Endothelial cell of umbilical vein (primary cell): ENCODE measurements around the gene SIGLEC9. TPM values are rescaled to one million over a fixed set of nuclear protein-coding genes. Genes with fewer than 3 reads are reported as not detected.

Source experiments
- BruUV-seq: library from RNA; stranded (reverse); fragments of 400-500 nt; replicated peaks from 2 replicates; lab custom pipeline; 2021; lab: Mats Ljungman, UMichigan
- CTCF ChIA-PET: fragments of 300-600, 350-600 bp; sonication (Branson Sonifier 250); formaldehyde crosslinking; loops from one replicate; lab custom pipeline; 2021; ENCODE audit warnings: antibody characterized with exemption, inconsistent platforms; lab: Charles Lee
- POLR2A ChIA-PET: fragments of 300-600, 350-600 bp; sonication (Branson Sonifier 250); formaldehyde crosslinking; loops from one replicate; lab custom pipeline; 2021; ENCODE audit warnings: antibody characterized with exemption, inconsistent platforms; lab: Charles Lee
- DNase-seq: peaks from one replicate; pipeline ENCODE4 v3.0.0-alpha.2; 2011; ENCODE audit warnings: low read depth, low spot score
- FAIRE-seq: peaks from 2 replicates; lab custom pipeline; 2011; peaks lifted over from hg19 to GRCh38; lab: Jason Lieb, UNC
- H2AFZ ChIP-seq: 2 replicates; pipeline ENCODE4 v1.6.0; 2012; ENCODE audit warnings: low read depth, low read length, control low read depth, inconsistent platforms
- H3K27ac ChIP-seq: 2 replicates; pipeline ENCODE4 v1.5.1; 2011; ENCODE audit warnings: low read depth, mild to moderate bottlenecking, control low read depth, low read length, moderate library complexity; ENCODE audit not compliant: insufficient read depth
- H3K27me3 ChIP-seq, 2 experiments: 2 replicates each; pipeline versions ENCODE4 v1.6.0 to v1.6.1; 2011; ENCODE audit warnings: low read length in 2 of 2, mixed read lengths in 1 of 2; ENCODE audit not compliant: control insufficient read depth in 2 of 2, insufficient read depth in 2 of 2
- H3K36me3 ChIP-seq, 2 experiments: 2 replicates in 1 of 2; 3 replicates in 1 of 2; pipeline ENCODE4 v1.5.1; 2011; ENCODE audit warnings: low read length in 2 of 2, mild to moderate bottlenecking in 1 of 2, moderate library complexity in 1 of 2; ENCODE audit not compliant: control insufficient read depth in 2 of 2, insufficient read depth in 2 of 2; ENCODE audit errors: extremely low read depth in 1 of 2
- H3K4me1 ChIP-seq: 3 replicates; pipeline ENCODE4 v1.5.1; 2011; ENCODE audit warnings: mild to moderate bottlenecking, low read length; ENCODE audit not compliant: control insufficient read depth, insufficient read depth; ENCODE audit errors: extremely low read depth
- H3K4me2 ChIP-seq: 2 replicates; pipeline ENCODE4 v1.6.1; 2011; ENCODE audit warnings: low read length, control low read depth, mixed read lengths; ENCODE audit not compliant: insufficient read depth
- H3K4me3 ChIP-seq, 3 experiments: fragments of 200-600 bp in 1 of 3; sonication (generic), shearing (Covaris generic) in 1 of 3; replicated peaks in 1 of 3; 2 replicates each; pipeline ENCODE4 v1.5.1; 2011 to 2016; ENCODE audit warnings: control low read depth in 3 of 3, low read length in 3 of 3, mild to moderate bottlenecking in 2 of 3, inconsistent platforms in 1 of 3, low read depth in 1 of 3, moderate library complexity in 1 of 3; ENCODE audit not compliant: insufficient read depth in 1 of 3
- H3K79me2 ChIP-seq: 2 replicates; pipeline ENCODE4 v1.6.0; 2012; ENCODE audit warnings: low read length, inconsistent platforms; ENCODE audit not compliant: control insufficient read depth, insufficient read depth
- H3K9ac ChIP-seq: replicated peaks from 2 replicates; pipeline ENCODE3; 2011; ENCODE audit warnings: low read length, control low read depth; ENCODE audit not compliant: insufficient read depth; ENCODE audit errors: extremely low read depth
- H3K9me1 ChIP-seq: replicated peaks from 3 replicates; pipeline ENCODE4 v1.6.0; 2011; ENCODE audit warnings: mild to moderate bottlenecking, low read length; ENCODE audit not compliant: control insufficient read depth, insufficient read depth; ENCODE audit errors: extremely low read depth
- H3K9me3 ChIP-seq: replicated peaks from 2 replicates; pipeline ENCODE4 v1.5.1; 2012; ENCODE audit warnings: low read length, inconsistent platforms; ENCODE audit not compliant: control insufficient read depth, insufficient read depth
- H4K20me1 ChIP-seq: replicated peaks from 2 replicates; pipeline ENCODE3; 2011; ENCODE audit warnings: mild to moderate bottlenecking, low read length; ENCODE audit not compliant: control insufficient read depth, insufficient read depth; ENCODE audit errors: extremely low read depth
- CTCF ChIP-seq, 2 donors: IDR thresholded peaks; 1 replicate in 1 of 2; 2 replicates in 1 of 2; pipeline ENCODE4 v1.5.1; 2011; ENCODE audit warnings: low read length in 2 of 2, mild to moderate bottlenecking in 2 of 2, moderate library complexity in 2 of 2, control low read depth in 1 of 2, inconsistent platforms in 1 of 2, low read depth in 1 of 2; ENCODE audit not compliant: insufficient read depth in 1 of 2; ENCODE audit errors: extremely low read depth in 1 of 2
- EZH2 ChIP-seq: IDR thresholded peaks from 2 replicates; pipeline ENCODE4 v1.6.1; 2012; ENCODE audit warnings: borderline replicate concordance, low read depth, mild to moderate bottlenecking, moderate library complexity, low read length, inconsistent platforms; ENCODE audit not compliant: severe bottlenecking
- FOS ChIP-seq: IDR thresholded peaks from 2 replicates; pipeline ENCODE4 v1.6.1; 2011; ENCODE audit warnings: mild to moderate bottlenecking, low read length, moderate library complexity, borderline replicate concordance; ENCODE audit not compliant: insufficient read depth
- GATA2 ChIP-seq: IDR thresholded peaks from 2 replicates; pipeline ENCODE4 v1.7.0; 2011; ENCODE audit warnings: low read depth, mild to moderate bottlenecking, moderate library complexity, mixed read lengths, low read length; ENCODE audit not compliant: insufficient read length, insufficient read depth
- JUN ChIP-seq: IDR thresholded peaks from 2 replicates; pipeline ENCODE4 v1.6.1; 2011; ENCODE audit warnings: borderline replicate concordance, low read depth; ENCODE audit not compliant: insufficient read length, insufficient read depth
- MYC ChIP-seq: IDR thresholded peaks from one replicate; pipeline ENCODE4 v1.6.1; 2011; ENCODE audit warnings: mild to moderate bottlenecking, low read depth, low read length
- POLR2A ChIP-seq: IDR thresholded peaks from 2 replicates; pipeline ENCODE4 v1.6.1; 2012; ENCODE audit warnings: low read depth, mild to moderate bottlenecking, control low read depth, low read length
- POLR2AphosphoS5 ChIP-seq: IDR thresholded peaks from 2 replicates; pipeline ENCODE4 v1.6.1; 2012; ENCODE audit warnings: low read depth, mild to moderate bottlenecking, control low read depth, low read length, moderate library complexity; ENCODE audit not compliant: insufficient read depth
- dilution Hi-C: fragments of 300-500 bp; cut with MboI; formaldehyde crosslinking; loops from one replicate; pipeline ENCODE4 v1.15.0; 2019; ENCODE audit warnings: low sequenced_read_pairs; ENCODE audit not compliant: extremely low pct_ligation_motif_present
- intact Hi-C: fragments of 100-400 bp; cut with micrococcal nuclease; formaldehyde crosslinking; loops from one replicate; pipeline ENCODE4 v1.10.0; 2022
- polyA plus RNA-seq, 4 experiments: library from polyadenylated mRNA; depleted of rRNA in 3 of 4; stranded (reverse) in 3 of 4; unstranded in 1 of 4; fragments of >200 nt; gene quantifications; 2 replicates each; pipeline versions ENCODE4 v1.2.1 to v1.2.3, GENCODE V29; 2011 to 2012; ENCODE audit warnings: missing spikeins in 1 of 4
- total RNA-seq: library from RNA; stranded (reverse); gene quantifications from 2 replicates; pipeline ENCODE4 v1.2.3, GENCODE V29; 2021
- TF ChIP-seq, protein P1 (sequence below): IDR thresholded peaks from 2 replicates; pipeline ENCODE4 v1.6.1; 2011; ENCODE audit not compliant: insufficient read depth, insufficient read length

SIGLEC9 gene
- total and polyA plus RNA-seq, 2 donors (not counting 3 experiments of a cell fraction or from before 2014, with no cell fraction given), result not detected

DNA sequence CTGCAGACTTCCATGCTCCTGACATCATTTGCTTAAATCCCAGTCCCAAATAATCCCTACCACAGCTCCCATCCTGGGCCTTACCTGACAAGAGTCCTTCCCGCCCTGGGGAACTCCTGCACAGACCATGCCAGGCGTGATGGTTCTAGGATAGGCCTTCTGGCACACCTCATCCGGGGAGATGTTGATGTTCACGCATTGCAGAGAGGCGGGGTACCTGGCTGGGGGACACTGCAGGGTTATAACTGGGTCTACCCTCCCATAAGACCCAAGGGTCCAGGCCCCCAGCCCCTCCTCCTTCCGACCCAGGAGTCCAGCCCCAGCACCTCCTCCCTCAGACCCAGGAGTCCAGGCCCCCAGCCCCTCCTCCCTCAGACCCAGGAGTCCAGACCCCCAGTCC lies 46.0 kb upstream of the SIGLEC9 start:
- Histone ChIP-seq H3K9me3 (no peaks in the 10 kb centered on the region), H3K4me1 (no peaks in the 10 kb centered on the region), H3K27me3 (no peaks in the 10 kb centered on the region), H3K9me1 (no peaks in the 10 kb centered on the region), H3K27ac (no peak overlapping the region), H3K79me2 (no peaks in the 10 kb centered on the region), H4K20me1 (no peaks in the 10 kb centered on the region), H3K36me3 (no peaks in the 10 kb centered on the region), H3K4me2 (no peak overlapping the region), H3K9ac (no peak overlapping the region), H2AFZ (no peak overlapping the region), H3K4me3 (no peak overlapping the region)
- no peak for TF ChIP-seq POLR2AphosphoS5
- TF ChIP-seq EZH2, result no peak
- TF ChIP-seq, protein P1, sequence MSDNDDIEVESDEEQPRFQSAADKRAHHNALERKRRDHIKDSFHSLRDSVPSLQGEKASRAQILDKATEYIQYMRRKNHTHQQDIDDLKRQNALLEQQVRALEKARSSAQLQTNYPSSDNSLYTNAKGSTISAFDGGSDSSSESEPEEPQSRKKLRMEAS, result no peak
- TF ChIP-seq FOS, result no peak
- no peak for TF ChIP-seq CTCF (IDR thresholded peaks at IDR 0.05; ENCODE audit: extremely low read depth in 1 of 2, insufficient read depth in 1 of 2, low read depth in 1 of 2, low read length in 2 of 2)
- no peak for TF ChIP-seq JUN
- no peak for TF ChIP-seq MYC
- TF ChIP-seq POLR2A, result no peak
- no peak for TF ChIP-seq GATA2
- dilution Hi-C loops (no loop called here), intact Hi-C loops (no loop called here)
- ChIA-PET POLR2A (no interaction called here), CTCF (no interaction called here)
- FAIRE-seq (no peak), DNase-seq (no peak)
- no TSS peak for BruUV-seq
